HG02588 (cell line): Measurements from ENCODE around the gene PAX3.

ENCODE experiments used
- ATAC-seq: cut with Tn5 transposase; IDR thresholded peaks from one replicate; pipeline ENCODE4 v1.9.1; 2021; ENCODE audit warnings: mild to moderate bottlenecking, moderate library complexity; ENCODE audit not compliant: unreplicated experiment

PAX3 gene

GRCh38 chr2:222271854-222272253 is 26.9 kb downstream of the PAX3 start:
- ATAC-seq = no peak

GRCh38 chr2:222270396-222270795 is 28.4 kb downstream of the PAX3 start:
- no peak for ATAC-seq

- no peak for ATAC-seq
These were observed 29.7 kb downstream of the PAX3 start for GRCh38 chr2:222269132-222269531.

GRCh38 chr2:222268311-222268990 is 30.3 kb downstream of the PAX3 start:
- ATAC-seq = no peak

- ATAC-seq = no peak
These were observed 33.9 kb downstream of the PAX3 start for GRCh38 chr2:222264791-222265320.

- ATAC-seq = no peak
These were observed 37.3 kb downstream of the PAX3 start for GRCh38 chr2:222261504-222261903.

DNA sequence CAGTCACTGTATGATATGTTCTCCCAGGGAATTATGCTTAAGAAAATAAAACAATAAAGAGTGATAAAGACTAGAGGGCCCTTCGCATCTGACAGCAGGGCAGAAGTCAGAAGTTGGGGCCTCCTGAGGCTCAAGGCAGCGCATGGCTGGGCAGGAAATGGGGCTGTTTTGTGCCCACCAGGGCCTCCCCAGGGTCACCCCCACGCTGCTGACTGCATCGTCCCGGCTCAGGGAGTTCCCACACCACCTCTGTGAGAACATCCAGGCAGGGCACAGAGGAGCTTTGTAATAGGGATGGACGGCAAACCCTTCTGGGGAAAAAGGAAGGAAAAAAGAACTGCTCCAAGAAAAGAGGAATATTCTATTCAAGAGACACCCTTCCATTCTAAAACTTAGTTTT is 41.2 kb downstream of the PAX3 start:
- no peak for ATAC-seq

GRCh38 chr2:222256250-222256649 is 42.5 kb downstream of the PAX3 start:
- ATAC-seq = no peak

- ATAC-seq = no peak
These were observed 43.7 kb downstream of the PAX3 start for GRCh38 chr2:222255090-222255489.

DNA sequence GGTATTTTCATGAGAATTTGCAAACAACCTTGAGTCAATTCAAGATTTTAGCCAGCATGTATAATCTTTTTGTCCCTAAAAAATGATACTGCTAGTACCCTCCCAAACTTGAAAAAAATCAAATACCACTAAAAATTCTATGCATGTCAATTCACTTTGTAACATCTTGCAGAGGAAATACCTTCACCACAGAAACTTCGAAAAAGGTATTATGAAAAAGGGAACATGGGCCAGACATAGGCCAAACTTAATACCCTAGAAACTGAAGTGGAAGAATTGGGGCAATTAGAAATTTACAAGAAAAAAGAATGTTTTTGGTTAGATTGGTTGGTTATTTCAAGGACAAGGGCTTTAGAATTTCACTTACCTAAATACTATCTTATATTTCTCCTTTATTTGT is 48.5 kb downstream of the PAX3 start:
- no peak for ATAC-seq

GRCh38 chr2:222249444-222249843 is 49.4 kb downstream of the PAX3 start:
- no peak for ATAC-seq

DNA sequence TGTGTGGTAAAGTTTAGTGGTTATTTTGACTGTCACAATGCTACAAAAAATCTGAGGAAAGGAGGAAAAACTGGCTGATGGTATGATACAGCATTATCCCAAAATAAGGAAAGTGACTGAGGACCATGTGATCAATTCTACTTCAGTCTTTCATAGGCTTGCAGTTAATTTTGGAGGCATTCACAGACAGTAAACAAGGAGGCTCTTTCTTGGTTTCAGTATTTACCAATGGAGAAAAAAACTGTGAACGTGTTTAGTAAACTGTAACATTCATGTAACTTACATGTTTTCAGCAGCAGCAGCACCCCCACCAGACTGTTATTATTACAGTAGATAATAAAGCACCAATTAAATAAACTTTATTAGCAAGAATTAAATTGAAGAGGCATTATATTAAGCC is 50.0 kb downstream of the PAX3 start:
- ATAC-seq = no peak

GRCh38 chr2:222248256-222248655 is 50.5 kb downstream of the PAX3 start:
- no peak for ATAC-seq

DNA sequence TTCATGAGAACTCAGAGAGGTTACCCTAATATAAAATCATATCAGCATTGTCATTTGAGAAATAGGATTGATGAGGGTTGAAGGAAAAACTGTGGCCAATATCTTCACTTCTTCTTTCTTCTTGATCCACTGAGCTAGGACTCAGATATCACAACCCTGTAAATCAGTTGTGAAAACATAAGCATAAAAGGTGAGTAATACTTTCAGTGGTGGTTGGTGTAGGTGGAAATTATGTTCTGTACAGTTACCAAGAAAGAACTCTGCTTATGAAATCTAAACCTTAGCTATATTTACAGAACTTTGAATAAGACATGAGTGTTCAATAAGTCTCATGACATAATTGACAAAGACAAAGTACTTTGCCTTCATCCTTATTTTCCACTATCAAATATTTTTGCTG is 56.3 kb downstream of the PAX3 start:
- no peak for ATAC-seq

DNA sequence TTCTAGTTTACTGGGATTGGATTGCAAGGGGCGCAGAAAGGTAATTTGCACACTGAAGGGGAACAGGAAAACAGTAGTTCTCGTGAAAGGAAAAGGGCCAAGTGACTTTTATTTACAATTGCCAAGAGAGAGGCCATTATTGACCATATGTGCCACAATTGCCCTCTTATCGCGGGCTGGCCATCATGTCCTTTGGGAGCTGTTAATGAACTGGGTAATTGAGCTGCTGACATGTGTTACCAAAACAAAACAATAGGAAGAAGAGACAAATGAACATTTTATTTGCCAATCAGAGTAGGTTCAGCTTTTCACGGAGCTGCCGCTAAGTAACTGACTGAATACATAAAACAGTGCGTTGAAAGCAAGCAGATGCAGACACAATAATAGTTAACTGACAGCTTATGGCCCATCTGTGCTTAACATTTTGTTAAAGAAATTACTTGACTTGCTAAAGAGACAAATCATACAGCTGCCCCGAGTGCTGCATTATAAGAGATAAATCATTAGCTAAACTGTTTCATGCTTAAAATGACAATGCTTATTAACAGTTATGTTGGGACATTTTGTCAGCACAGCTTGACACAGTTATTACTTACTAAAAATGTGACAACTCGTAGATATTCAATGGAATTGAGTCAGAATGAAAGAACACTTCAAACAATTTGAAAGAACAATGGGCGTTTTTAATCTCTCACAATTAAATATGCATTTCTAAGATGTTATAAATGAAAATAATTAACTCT is 57.5 kb downstream of the PAX3 start:
- ATAC-seq = no peak

- ATAC-seq = no peak
These were observed 58.1 kb downstream of the PAX3 start for GRCh38 chr2:222240676-222241049.

DNA sequence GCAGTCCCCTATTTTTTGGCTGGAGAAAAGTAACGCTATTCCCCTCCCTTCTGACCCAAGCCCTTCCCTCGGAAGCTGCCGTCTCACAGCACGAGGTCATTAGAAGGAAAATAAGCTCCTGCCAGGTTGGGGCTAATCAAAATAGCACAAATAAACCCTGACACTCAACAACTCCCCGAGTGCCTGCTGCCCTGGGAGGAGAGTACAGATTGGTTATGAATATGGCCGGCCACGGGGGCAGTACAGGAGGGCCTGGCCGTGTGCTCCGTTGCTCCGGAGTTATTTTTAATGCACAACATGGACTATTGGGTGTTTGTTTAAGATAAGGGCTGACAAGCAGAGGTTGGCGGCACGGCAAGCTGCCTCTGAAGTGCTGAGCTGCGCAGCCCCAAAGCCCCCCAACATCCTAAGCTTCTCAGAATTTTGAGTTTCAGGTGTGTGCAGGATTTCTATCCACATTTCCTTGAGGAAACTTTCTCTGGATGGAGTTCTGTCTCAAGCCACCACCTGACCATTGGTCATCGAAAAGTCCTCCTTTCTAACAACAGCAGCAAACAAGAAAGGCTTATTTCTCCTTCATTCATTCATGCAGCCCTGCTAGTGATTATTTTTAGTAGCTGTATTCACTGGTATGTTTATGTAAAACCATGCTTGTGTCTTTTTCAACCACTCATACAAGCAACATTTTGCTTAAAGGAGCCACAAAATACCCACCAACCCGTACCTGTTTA is 58.7 kb downstream of the PAX3 start:
- ATAC-seq = no peak

- no peak for ATAC-seq
These were observed 59.7 kb downstream of the PAX3 start for GRCh38 chr2:222239091-222239490.

DNA sequence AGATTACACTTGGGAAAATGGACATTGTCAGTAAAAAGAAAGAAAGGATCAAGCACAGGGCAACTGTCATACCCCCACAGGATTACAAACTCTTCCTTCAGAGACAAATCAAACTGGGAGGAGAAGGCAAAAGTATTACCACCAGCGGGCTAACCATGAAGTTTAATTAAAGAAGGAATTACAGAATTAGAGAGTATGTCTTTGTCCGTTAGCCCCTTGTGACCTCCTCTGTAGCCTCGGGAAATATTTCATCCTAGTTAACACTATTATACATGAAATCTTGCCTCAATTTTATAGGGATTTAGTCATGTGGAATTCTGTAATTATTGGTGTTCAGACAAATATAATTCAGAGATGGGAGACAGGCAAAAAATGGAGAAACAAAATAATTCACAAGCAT is 60.7 kb downstream of the PAX3 start:
- ATAC-seq = no peak

GRCh38 chr2:222232839-222233238 is 66.0 kb downstream of the PAX3 start:
- ATAC-seq = no peak

GRCh38 chr2:222232372-222232771 is 66.4 kb downstream of the PAX3 start:
- ATAC-seq = no peak

- ATAC-seq = no peak
These were observed 70.7 kb downstream of the PAX3 start for GRCh38 chr2:222228054-222228453.
